ENCODE data around the gene CNPY3.
A peak's percentile ranks its signal among the peaks of the same experiment; 100 is the strongest.

The CNPY3 gene

DNA sequence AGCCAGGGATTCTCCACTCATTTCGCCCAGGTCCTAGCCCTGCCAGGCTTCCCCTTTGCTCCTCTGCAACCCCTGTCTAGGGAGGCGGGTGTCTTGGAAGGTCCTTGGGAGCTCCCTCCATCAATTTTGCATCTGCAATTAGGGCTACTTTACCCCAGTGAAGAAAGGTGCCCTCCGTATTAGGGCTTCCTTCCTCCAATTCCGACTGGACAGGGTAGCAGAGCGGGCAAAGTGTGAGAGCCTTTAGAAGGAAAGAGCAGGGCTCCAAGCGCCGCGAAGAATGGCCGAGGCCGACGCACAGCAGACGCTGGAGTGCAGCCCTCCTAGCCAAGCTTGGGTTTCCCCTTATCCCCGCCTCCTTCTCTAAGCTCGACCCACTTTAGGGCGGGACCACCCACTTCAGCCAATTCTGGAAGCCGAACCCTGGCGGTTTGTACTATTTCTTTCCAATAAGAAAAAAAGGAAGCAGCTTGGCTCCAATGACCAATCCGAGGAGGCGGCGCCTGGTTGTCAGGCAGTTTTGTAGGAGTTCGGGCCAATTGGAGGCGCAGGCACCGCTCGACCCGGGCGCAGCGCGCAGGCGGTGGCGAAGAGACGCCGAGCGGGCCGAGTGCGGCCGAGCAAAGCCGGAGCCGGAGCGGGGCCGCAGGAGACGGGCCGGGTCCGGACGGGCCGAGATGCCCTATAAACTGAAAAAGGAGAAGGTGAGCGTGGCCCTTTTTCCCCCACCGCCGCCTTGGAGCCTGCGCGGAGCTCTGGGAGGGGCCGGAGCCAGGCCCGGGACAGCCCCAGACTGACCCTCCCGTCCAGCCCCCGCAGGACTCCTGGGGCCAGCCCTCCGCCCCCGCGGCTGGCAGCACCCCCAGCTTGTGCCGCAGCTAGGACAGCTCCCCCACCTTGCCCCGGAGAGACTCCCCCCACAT is 55.0 kb downstream of the CNPY3 start, which contains the start of gene PPP2R5D:
TSS of gene PPP2R5D (plus strand) at position 570 of the 923 bp plus-strand sequence. CDS start at position 678, 108 bp downstream.
- H3K9ac ChIP-seq (ENCODE audit: low read length), result peak within 1 kb of the TSS; percentile 85
- H3K4me3 ChIP-seq (ENCODE audit: low read depth, low read length, poor library complexity, severe bottlenecking), result peak within 1 kb of the TSS; percentile 83
- H2AFZ ChIP-seq (ENCODE audit: low read length), result no peak within 1 kb of the TSS
- no peak for TF ChIP-seq EZH2 (IDR thresholded peaks at IDR 0.05; ENCODE audit: borderline replicate concordance, low read length)
- TF ChIP-seq, protein P1, sequence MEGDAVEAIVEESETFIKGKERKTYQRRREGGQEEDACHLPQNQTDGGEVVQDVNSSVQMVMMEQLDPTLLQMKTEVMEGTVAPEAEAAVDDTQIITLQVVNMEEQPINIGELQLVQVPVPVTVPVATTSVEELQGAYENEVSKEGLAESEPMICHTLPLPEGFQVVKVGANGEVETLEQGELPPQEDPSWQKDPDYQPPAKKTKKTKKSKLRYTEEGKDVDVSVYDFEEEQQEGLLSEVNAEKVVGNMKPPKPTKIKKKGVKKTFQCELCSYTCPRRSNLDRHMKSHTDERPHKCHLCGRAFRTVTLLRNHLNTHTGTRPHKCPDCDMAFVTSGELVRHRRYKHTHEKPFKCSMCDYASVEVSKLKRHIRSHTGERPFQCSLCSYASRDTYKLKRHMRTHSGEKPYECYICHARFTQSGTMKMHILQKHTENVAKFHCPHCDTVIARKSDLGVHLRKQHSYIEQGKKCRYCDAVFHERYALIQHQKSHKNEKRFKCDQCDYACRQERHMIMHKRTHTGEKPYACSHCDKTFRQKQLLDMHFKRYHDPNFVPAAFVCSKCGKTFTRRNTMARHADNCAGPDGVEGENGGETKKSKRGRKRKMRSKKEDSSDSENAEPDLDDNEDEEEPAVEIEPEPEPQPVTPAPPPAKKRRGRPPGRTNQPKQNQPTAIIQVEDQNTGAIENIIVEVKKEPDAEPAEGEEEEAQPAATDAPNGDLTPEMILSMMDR (IDR thresholded peaks at IDR 0.05; ENCODE audit: low read length), result no peak
- H3F3A ChIP-seq (ENCODE audit: insufficient read depth, low read length), result peaks cover 4% of the 10 kb centered on the region; the same call in 1 of the 2 replicates
- H3K9me3 ChIP-seq (ENCODE audit: low read length), result no peaks in the 10 kb centered on the region
- peaks cover 42% of the 10 kb centered on the region for H3K4me1 ChIP-seq (ENCODE audit: insufficient read depth, low read length, severe bottlenecking)
- H3K27ac ChIP-seq (ENCODE audit: low read depth, low read length, poor library complexity, severe bottlenecking), result peak within 1 kb of the TSS; percentile 52
- no peaks in the 10 kb centered on the region for H3K9me2 ChIP-seq (ENCODE audit: low read depth, low read length)
- no peaks in the 10 kb centered on the region for H4K20me1 ChIP-seq (ENCODE audit: insufficient read depth, low read length)
- H3K79me2 ChIP-seq (ENCODE audit: insufficient read depth, low read length), result peaks cover 6% of the 10 kb centered on the region
- H3K27me3 ChIP-seq (ENCODE audit: insufficient read depth, low read length), result no peaks in the 10 kb centered on the region
- H3K36me3 ChIP-seq (ENCODE audit: insufficient read depth, low read length), result peaks cover 15% of the 10 kb centered on the region; the same call in 1 of the 2 replicates
- H3K4me2 ChIP-seq (ENCODE audit: low read length), result peak within 1 kb of the TSS; percentile 88

DNA sequence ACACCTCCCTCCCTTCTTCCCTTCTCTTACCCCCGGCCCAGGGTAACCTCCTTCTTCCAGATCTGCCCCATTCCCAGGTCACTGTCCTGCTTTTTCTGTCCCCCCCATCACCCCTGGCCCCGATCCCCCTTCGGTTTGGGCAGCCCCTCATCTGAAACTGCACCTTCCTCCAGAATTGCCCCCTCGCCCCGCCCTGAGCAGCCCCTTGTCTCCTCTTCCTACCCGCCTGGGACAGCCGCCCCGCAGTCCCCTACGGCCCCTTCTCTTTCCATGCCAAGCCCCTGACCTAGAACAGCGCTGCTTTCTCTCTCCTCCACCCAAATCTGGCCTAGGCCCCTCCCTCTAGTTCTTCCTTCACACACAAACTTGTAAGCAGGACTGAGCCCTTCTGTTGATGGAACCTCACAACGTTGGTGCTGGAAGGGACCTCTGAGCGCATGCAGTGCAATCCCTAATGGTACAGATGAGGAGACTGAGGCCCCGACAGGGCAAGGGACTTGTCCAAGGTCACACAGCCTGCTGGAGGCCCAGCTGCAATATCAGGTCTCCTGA is 55.7 kb downstream of the CNPY3 start:
- Histone ChIP-seq H4K20me1 (ENCODE audit: insufficient read depth, low read length) (no peaks in the 10 kb centered on the region), H3K27ac (ENCODE audit: low read depth, low read length, poor library complexity, severe bottlenecking) (peak overlapping the region; percentile 2), H3K79me2 (ENCODE audit: insufficient read depth, low read length) (peaks cover 6% of the 10 kb centered on the region), H3K4me1 (ENCODE audit: insufficient read depth, low read length, severe bottlenecking) (peaks cover 35% of the 10 kb centered on the region), H3K4me2 (ENCODE audit: low read length) (peak overlapping the region; percentile 88), H3K27me3 (ENCODE audit: insufficient read depth, low read length) (no peaks in the 10 kb centered on the region), H3K36me3 (ENCODE audit: insufficient read depth, low read length) (peaks cover 23% of the 10 kb centered on the region), H3K9ac (ENCODE audit: low read length) (peak overlapping the region; percentile 85), H3F3A (ENCODE audit: insufficient read depth, low read length) (peaks cover 4% of the 10 kb centered on the region; the same call in 1 of the 2 replicates), H3K9me2 (ENCODE audit: low read depth, low read length) (no peaks in the 10 kb centered on the region), H3K9me3 (ENCODE audit: low read length) (no peaks in the 10 kb centered on the region), H3K4me3 (ENCODE audit: low read depth, low read length, poor library complexity, severe bottlenecking) (peak overlapping the region; percentile 83), H2AFZ (ENCODE audit: low read length) (no peak overlapping the region)
- no peak for TF ChIP-seq EZH2 (IDR thresholded peaks at IDR 0.05; ENCODE audit: borderline replicate concordance, low read length)
- TF ChIP-seq, protein P1 (IDR thresholded peaks at IDR 0.05; ENCODE audit: low read length), result no peak

DNA sequence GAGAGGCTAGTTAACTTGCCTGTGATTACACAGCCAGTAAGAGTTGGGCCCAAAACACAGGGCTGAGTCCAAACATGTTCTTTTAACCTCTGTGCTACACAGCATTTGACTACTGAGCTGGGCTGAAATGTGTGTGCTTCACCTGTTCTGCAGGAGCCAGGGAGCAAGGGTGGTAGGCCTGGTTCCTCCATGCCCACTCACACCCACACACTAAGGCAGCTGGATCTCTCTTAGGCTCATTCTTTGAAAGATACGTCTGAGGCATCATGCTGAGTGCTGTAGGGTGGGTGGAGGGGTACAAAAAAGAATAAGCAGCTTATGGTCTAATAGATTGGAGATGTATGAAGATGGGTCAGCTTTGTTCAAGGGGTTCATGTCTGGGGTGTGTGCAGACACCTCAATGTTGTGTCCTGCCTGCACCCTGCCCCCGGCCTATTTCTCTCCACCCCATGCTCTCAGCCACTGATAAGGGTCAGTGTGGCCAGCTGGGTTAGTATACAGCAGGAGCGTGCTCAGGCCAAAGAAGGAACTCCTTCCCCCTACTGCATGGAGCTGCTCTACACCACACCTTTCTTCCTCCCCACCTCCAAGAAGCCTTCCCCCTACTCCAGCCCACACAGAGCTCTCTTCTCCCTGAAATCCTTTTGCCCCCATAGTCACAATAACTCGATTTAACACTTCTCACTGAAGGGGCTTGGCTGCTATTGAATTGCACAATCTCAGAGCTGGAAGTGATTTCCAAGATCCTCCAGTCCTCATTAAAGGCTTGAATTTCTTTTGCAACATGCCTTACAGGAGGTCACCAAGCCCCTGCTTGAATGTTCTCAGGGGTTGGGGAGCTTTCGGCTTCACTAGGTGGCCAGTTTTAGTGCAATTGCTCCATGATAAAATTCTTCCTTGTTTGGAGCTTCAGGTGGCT is 58.5 kb downstream of the CNPY3 start:
- Histone ChIP-seq H3K4me1 (ENCODE audit: insufficient read depth, low read length, severe bottlenecking) (peaks cover 33% of the 10 kb centered on the region), H3K36me3 (ENCODE audit: insufficient read depth, low read length) (peaks cover 40% of the 10 kb centered on the region), H4K20me1 (ENCODE audit: insufficient read depth, low read length) (no peaks in the 10 kb centered on the region), H3K79me2 (ENCODE audit: insufficient read depth, low read length) (peaks cover 6% of the 10 kb centered on the region), H3K9me2 (ENCODE audit: low read depth, low read length) (no peaks in the 10 kb centered on the region), H3F3A (ENCODE audit: insufficient read depth, low read length) (no peaks in the 10 kb centered on the region), H3K9ac (ENCODE audit: low read length) (peak overlapping the region; percentile 24; the same call in 1 of the 2 replicates), H3K27me3 (ENCODE audit: insufficient read depth, low read length) (no peaks in the 10 kb centered on the region), H3K4me2 (ENCODE audit: low read length) (peak overlapping the region; percentile 88), H3K27ac (ENCODE audit: low read depth, low read length, poor library complexity, severe bottlenecking) (no peak overlapping the region), H3K9me3 (ENCODE audit: low read length) (no peaks in the 10 kb centered on the region), H3K4me3 (ENCODE audit: low read depth, low read length, poor library complexity, severe bottlenecking) (peak overlapping the region; percentile 7), H2AFZ (ENCODE audit: low read length) (no peak overlapping the region)
- no peak for TF ChIP-seq EZH2 (IDR thresholded peaks at IDR 0.05; ENCODE audit: borderline replicate concordance, low read length)
- TF ChIP-seq, protein P1 (IDR thresholded peaks at IDR 0.05; ENCODE audit: low read length), result no peak
